Activated CD8-positive, alpha-beta T cell treated with anti-CD3 and anti-CD28 coated beads for 36 hours (primary cell): ENCODE results near the gene CABP4. TPM values are rescaled to one million over a fixed set of nuclear protein-coding genes. Genes with fewer than 3 reads are reported as not detected.
A peak's percentile ranks its signal among the peaks of the same experiment; 100 is the strongest.

Source experiments
- ATAC-seq: fragments of 200-7000 bp; cut with Tn5 transposase; one replicate; pipeline ENCODE4 v1.10.0; 2021; ENCODE audit warnings: mild to moderate bottlenecking, moderate library complexity
- CTCF ChIA-PET: fragments of 350-600 bp; sonication (Branson Sonifier 250); formaldehyde crosslinking; loops from one replicate; lab custom pipeline; 2021; ENCODE audit warnings: antibody characterized with exemption; lab: Charles Lee
- POLR2A ChIA-PET: fragments of 350-600 bp; sonication (Branson Sonifier 250); formaldehyde crosslinking; loops from one replicate; lab custom pipeline; 2021; ENCODE audit warnings: antibody characterized with exemption; lab: Charles Lee
- DNase-seq: peaks from one replicate; pipeline ENCODE4 v3.0.0-alpha.2; 2020
- H3K27ac Mint-ChIP-seq: one replicate; pipeline ENCODE4 v1.8.0; 2021; ENCODE audit warnings: mild to moderate bottlenecking, mixed read lengths
- H3K27me3 Mint-ChIP-seq: one replicate; pipeline ENCODE4 v1.8.0; 2021; ENCODE audit warnings: mixed read lengths
- H3K36me3 Mint-ChIP-seq: one replicate; pipeline ENCODE4 v1.8.0; 2021; ENCODE audit warnings: low read depth, mixed read lengths
- H3K4me1 Mint-ChIP-seq: one replicate; pipeline ENCODE4 v1.8.0; 2021; ENCODE audit warnings: low read depth, mixed read lengths
- H3K4me3 Mint-ChIP-seq: one replicate; pipeline ENCODE4 v1.8.0; 2021; ENCODE audit warnings: mild to moderate bottlenecking, moderate library complexity, mixed read lengths
- H3K9me3 Mint-ChIP-seq: one replicate; pipeline ENCODE4 v1.8.0; 2021; ENCODE audit warnings: mixed read lengths
- CTCF ChIP-seq: fragments of 200-600 bp; IDR thresholded peaks from one replicate; pipeline ENCODE4 v1.8.0; 2022; ENCODE audit warnings: antibody characterized with exemption, mild to moderate bottlenecking
- intact Hi-C: fragments of 100-400 bp; cut with micrococcal nuclease; formaldehyde crosslinking; loops from one replicate; pipeline ENCODE4 v1.10.0; 2022
- total RNA-seq, 2 experiments: library from RNA; stranded (reverse); gene quantifications; one replicate each; pipeline ENCODE4 v1.2.3, GENCODE V29; 2021

The CABP4 gene
- total RNA-seq, 2 experiments from 2014 or later: 0.83 to 1.4 TPM

- no peak overlapping the region for H3K4me3 Mint-ChIP-seq
- POLR2A ChIA-PET: interaction anchor here (8.8 kb wide), 1 partner anchor 13 kb away, joined by 108 read pairs; no protein-coding TSS in a partner anchor
- no peaks in the 10 kb centered on the region for H3K9me3 Mint-ChIP-seq
- peaks cover 26% of the 10 kb centered on the region for H3K36me3 Mint-ChIP-seq
- intact Hi-C loops: no loop called here
- ATAC-seq (no peak), DNase-seq (no peak)
- no peak overlapping the region for H3K27ac Mint-ChIP-seq
- CTCF ChIA-PET: interaction anchor here (1.2 kb wide), 1 partner anchor 150 kb away, joined by 3 read pairs; no protein-coding TSS in a partner anchor
- TF ChIP-seq CTCF: no peak
- H3K4me1 Mint-ChIP-seq: peaks cover 36% of the 10 kb centered on the region
- H3K27me3 Mint-ChIP-seq: no peaks in the 10 kb centered on the region
Measured at GRCh38 chr11:67501854-67502253, 46.7 kb downstream of the CABP4 start.

- CTCF ChIA-PET: interaction anchor here (0.6 to 1.2 kb wide), 2 partner anchors 63 to 151 kb away, joined by 3 read pairs; no protein-coding TSS in a partner anchor
- Mint-ChIP-seq H3K4me3 (peak overlapping the region; percentile 58), H3K27ac (no peak overlapping the region), H3K9me3 (no peaks in the 10 kb centered on the region), H3K4me1 (peaks cover 40% of the 10 kb centered on the region), H3K36me3 (peaks cover 30% of the 10 kb centered on the region), H3K27me3 (no peaks in the 10 kb centered on the region)
- intact Hi-C loops: no loop called here
- no peak for DNase-seq
- no peak for ATAC-seq
- POLR2A ChIA-PET: interaction anchor here (8.8 kb wide), 1 partner anchor 14 kb away, joined by 108 read pairs; no protein-coding TSS in a partner anchor
- no peak for TF ChIP-seq CTCF
Measured at GRCh38 chr11:67502328-67502979, 47.3 kb downstream of the CABP4 start.

GRCh38 chr11:67503119-67504004 is 48.2 kb downstream of the CABP4 start:
- H3K27me3 Mint-ChIP-seq: no peaks in the 10 kb centered on the region
- ATAC-seq (no peak), DNase-seq (no peak)
- intact Hi-C loops: no loop called here
- peaks cover 42% of the 10 kb centered on the region for H3K4me1 Mint-ChIP-seq
- peaks cover 30% of the 10 kb centered on the region for H3K36me3 Mint-ChIP-seq
- H3K27ac Mint-ChIP-seq: peak overlapping the region; percentile 4
- no peak for TF ChIP-seq CTCF
- ChIA-PET POLR2A (interaction anchor here (1.7 to 8.8 kb wide), 2 partner anchors 15 to 66 kb away, joined by 10 to 108 read pairs; partner anchors contain the start of gene PTPRCAP), CTCF (no interaction called here)
- no peaks in the 10 kb centered on the region for H3K9me3 Mint-ChIP-seq
- H3K4me3 Mint-ChIP-seq: peak overlapping the region; percentile 58

GRCh38 chr11:67504005-67504949 is 49.1 kb downstream of the CABP4 start:
- TF ChIP-seq CTCF: no peak
- peaks cover 49% of the 10 kb centered on the region for H3K4me1 Mint-ChIP-seq
- ChIA-PET CTCF (interaction anchor here (1.3 kb wide), 1 partner anchor 115 kb away, joined by 3 read pairs; no protein-coding TSS in a partner anchor), POLR2A (interaction anchor here (0.8 to 8.8 kb wide), 3 partner anchors 16 to 67 kb away, joined by 3 to 108 read pairs (median 10); partner anchors contain the start of genes AIP and PTPRCAP)
- DNase-seq: peak; percentile 54
- H3K36me3 Mint-ChIP-seq: peaks cover 30% of the 10 kb centered on the region
- H3K4me3 Mint-ChIP-seq: peak overlapping the region; percentile 89
- H3K9me3 Mint-ChIP-seq: no peaks in the 10 kb centered on the region
- H3K27ac Mint-ChIP-seq: peak overlapping the region; percentile 86
- no peaks in the 10 kb centered on the region for H3K27me3 Mint-ChIP-seq
- no peak for ATAC-seq
- intact Hi-C loops: no loop called here
